ENCODE results near the gene GREM2. TPM values are rescaled to one million over a fixed set of nuclear protein-coding genes. Genes with fewer than 3 reads are reported as not detected.

GREM2 gene
- total and polyA plus RNA-seq, 10 of the 15 experiments (the other 5 are each of a cell fraction or from before 2014, with no cell fraction given), result not detected

DNA sequence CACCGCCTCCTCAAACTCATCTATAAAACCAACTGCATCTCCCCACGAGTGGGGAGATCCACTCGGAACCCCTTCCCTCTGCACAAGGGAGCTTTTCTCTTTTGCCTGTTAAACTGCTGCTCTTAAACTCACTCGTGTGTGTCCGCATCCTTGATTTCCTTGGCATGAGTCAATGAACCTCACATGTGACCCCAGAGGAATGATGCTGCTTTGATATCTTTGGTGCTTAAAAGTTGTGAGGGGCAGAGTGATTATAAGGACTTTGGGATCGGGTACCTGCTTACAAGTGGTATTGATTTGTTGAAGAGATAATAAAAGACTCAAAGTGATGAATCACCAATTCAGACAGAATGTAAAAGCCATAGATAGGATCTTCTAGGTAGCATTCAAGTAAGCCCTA is 125.3 kb downstream of the GREM2 start:
- DNase-seq (ENCODE audit: low read depth, low spot score) (no peak), FAIRE-seq (no peak), ATAC-seq (no peak)
- SMC1A ChIA-PET (ENCODE audit: uncharacterized antibody, unreplicated experiment), result interaction anchor here (0.8 to 1.5 kb wide), 2 partner anchors 28 to 40 kb away, joined by 3 read pairs; no protein-coding TSS in a partner anchor
- Histone ChIP-seq H2AFZ (ENCODE audit: control insufficient read depth, low read depth, low read length) (no peak overlapping the region), H3K27ac (ENCODE audit: control insufficient read depth, insufficient read depth) (no peak overlapping the region), H3K9me3 (replicated peaks; ENCODE audit: control insufficient read depth, insufficient read depth, low read length) (no peaks in the 10 kb centered on the region), H3K4me3 (no peak overlapping the region), H3K4me2 (ENCODE audit: control insufficient read depth, insufficient read depth) (no peak overlapping the region), H4K20me1 (ENCODE audit: control insufficient read depth, insufficient read depth) (no peaks in the 10 kb centered on the region), H3K9ac (ENCODE audit: control insufficient read depth, insufficient read depth, low read length) (no peak overlapping the region), H3K4me1 (ENCODE audit: control insufficient read depth, insufficient read depth, low read length) (no peaks in the 10 kb centered on the region), H3K27me3 (replicated peaks in 1 of 2; ENCODE audit: control insufficient read depth in 2 of 2, insufficient read depth in 2 of 2, low read length in 1 of 2) (no peaks in the 10 kb centered on the region), H3K36me3 (ENCODE audit: control insufficient read depth in 2 of 2, insufficient read depth in 2 of 2, low read length in 1 of 2) (no peaks in the 10 kb centered on the region), H3K79me2 (ENCODE audit: control insufficient read depth, insufficient read depth, low read length) (no peaks in the 10 kb centered on the region)
- in situ Hi-C loops (cut with MboI) (no loop called here), intact Hi-C loops (cut with micrococcal nuclease; ENCODE audit: unreplicated experiment) (no loop called here)
- WGBS (ENCODE audit: insufficient coverage, insufficient replicate concordance, low lambda C conversion rate, missing lambda C conversion rate), result 28% methylated on average over 6 of the region's 6 CpGs
- CTCF ChIA-PET, result interaction anchor here (0.6 kb wide), 1 partner anchor 68 kb away, joined by 3 read pairs; no protein-coding TSS in a partner anchor
- RAD21 ChIA-PET (ENCODE audit: unreplicated experiment), result interaction anchor here (1.3 to 1.5 kb wide), 3 partner anchors 29 to 115 kb away, joined by 3 to 5 read pairs (median 4); no protein-coding TSS in a partner anchor
- BruUV-seq (replicated peaks), result no TSS peak
- no peak for TF ChIP-seq ZNF274 (IDR thresholded peaks at IDR 0.05; ENCODE audit: insufficient read depth, insufficient read length)
- no peak for TF ChIP-seq POLR2AphosphoS5 (IDR thresholded peaks at IDR 0.05; ENCODE audit: low read length)
- no peak for TF ChIP-seq MEF2B (IDR thresholded peaks at IDR 0.05; ENCODE audit: partially characterized antibody, poor library complexity, severe bottlenecking)
- POLR2A ChIA-PET, result no interaction called here

DNA sequence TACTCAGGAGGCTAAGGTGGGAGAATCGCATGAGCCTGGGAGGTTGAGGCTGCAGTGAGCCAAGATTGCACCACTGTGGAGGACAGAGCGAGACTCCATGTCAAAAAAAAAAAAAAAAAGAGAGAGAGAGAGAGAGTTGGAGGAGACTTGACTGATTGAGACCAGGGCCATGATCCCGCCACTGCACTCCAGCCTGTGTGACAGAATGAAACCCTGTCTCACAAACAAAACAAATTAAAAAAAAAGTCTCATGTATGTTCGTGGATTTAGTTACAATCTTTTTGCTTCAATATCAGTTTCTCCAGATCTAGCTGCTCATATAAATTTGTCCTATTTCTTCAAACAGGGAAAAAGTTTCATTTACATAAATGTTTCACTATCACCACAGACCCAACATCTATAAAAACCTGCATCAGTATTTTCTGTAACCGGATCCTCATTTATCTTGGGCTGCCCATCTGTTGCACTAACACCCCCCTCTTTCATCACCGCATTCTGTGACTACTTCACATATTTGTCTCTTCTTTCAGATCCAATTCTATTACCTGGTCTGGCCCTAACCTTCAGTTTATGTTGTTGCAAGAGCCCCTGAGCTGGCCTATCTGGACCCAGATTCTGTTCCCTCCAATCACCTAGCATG is 127.0 kb downstream of the GREM2 start:
- 44% methylated on average over 5 of the region's 6 CpGs for WGBS (ENCODE audit: insufficient coverage, insufficient replicate concordance, low lambda C conversion rate, missing lambda C conversion rate)
- ChIA-PET RAD21 (ENCODE audit: unreplicated experiment) (no interaction called here), CTCF (no interaction called here), POLR2A (interaction anchor here (0.6 kb wide), 1 partner anchor 176 kb away, joined by 3 read pairs; no protein-coding TSS in a partner anchor), SMC1A (ENCODE audit: uncharacterized antibody, unreplicated experiment) (interaction anchor here (1.8 kb wide), 1 partner anchor 30 kb away, joined by 5 read pairs; no protein-coding TSS in a partner anchor)
- H3K4me1 ChIP-seq (ENCODE audit: control insufficient read depth, insufficient read depth, low read length), result no peaks in the 10 kb centered on the region
- H2AFZ ChIP-seq (ENCODE audit: control insufficient read depth, low read depth, low read length), result no peak overlapping the region
- FAIRE-seq (no peak), DNase-seq (ENCODE audit: low read depth, low spot score) (no peak), ATAC-seq (no peak)
- no peaks in the 10 kb centered on the region for H4K20me1 ChIP-seq (ENCODE audit: control insufficient read depth, insufficient read depth)
- intact Hi-C loops (cut with micrococcal nuclease; ENCODE audit: unreplicated experiment), result no loop called here
- no peak overlapping the region for H3K9ac ChIP-seq (ENCODE audit: control insufficient read depth, insufficient read depth, low read length)
- BruUV-seq (replicated peaks), result no TSS peak
- no peaks in the 10 kb centered on the region for H3K79me2 ChIP-seq (ENCODE audit: control insufficient read depth, insufficient read depth, low read length)
- H3K9me3 ChIP-seq (replicated peaks; ENCODE audit: control insufficient read depth, insufficient read depth, low read length), result no peaks in the 10 kb centered on the region
- H3K4me3 ChIP-seq, result no peak overlapping the region
- TF ChIP-seq YY1 (IDR thresholded peaks at IDR 0.05; ENCODE audit: low read depth, low read length) (no peak), HDGF (IDR thresholded peaks at IDR 0.05) (no peak), NR2F1 (conservative IDR thresholded peaks at IDR 0.05) (no peak)
- TF ChIP-seq, protein P1, sequence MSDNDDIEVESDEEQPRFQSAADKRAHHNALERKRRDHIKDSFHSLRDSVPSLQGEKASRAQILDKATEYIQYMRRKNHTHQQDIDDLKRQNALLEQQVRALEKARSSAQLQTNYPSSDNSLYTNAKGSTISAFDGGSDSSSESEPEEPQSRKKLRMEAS (IDR thresholded peaks at IDR 0.05; ENCODE audit: low read depth, low read length), result no peak
- H3K36me3 ChIP-seq (ENCODE audit: control insufficient read depth in 2 of 2, insufficient read depth in 2 of 2, low read length in 1 of 2), result no peaks in the 10 kb centered on the region
- H3K27ac ChIP-seq (ENCODE audit: control insufficient read depth, insufficient read depth), result no peak overlapping the region
- H3K4me2 ChIP-seq (ENCODE audit: control insufficient read depth, insufficient read depth), result no peak overlapping the region
- in situ Hi-C loops (cut with MboI), result no loop called here
- H3K27me3 ChIP-seq (replicated peaks in 1 of 2; ENCODE audit: control insufficient read depth in 2 of 2, insufficient read depth in 2 of 2, low read length in 1 of 2), result no peaks in the 10 kb centered on the region

All from GM12878 (cell line).